Activated B cell treated with CpG ODN at 0.5 μM for 24 hours (primary cell): ENCODE data around the gene S100A9. TPM values are rescaled to one million over a fixed set of nuclear protein-coding genes. Genes with fewer than 3 reads are reported as not detected.

Experiments
- ATAC-seq: fragments of 200-7000 bp; cut with Tn5 transposase; one replicate; pipeline ENCODE4 v1.10.0; 2021; ENCODE audit warnings: low read depth, mild to moderate bottlenecking, moderate library complexity
- CTCF ChIA-PET: fragments of 350-600 bp; sonication (Branson Sonifier 250); formaldehyde crosslinking; loops from one replicate; lab custom pipeline; 2021; ENCODE audit warnings: antibody characterized with exemption; lab: Charles Lee
- POLR2A ChIA-PET: fragments of 350-600 bp; sonication (Branson Sonifier 250); formaldehyde crosslinking; loops from one replicate; lab custom pipeline; 2021; ENCODE audit warnings: antibody characterized with exemption; lab: Charles Lee
- DNase-seq: peaks from one replicate; pipeline ENCODE4 v3.0.0; 2022
- H3K27ac Mint-ChIP-seq: one replicate; pipeline ENCODE4 v1.8.0; 2020; ENCODE audit warnings: mixed read lengths
- H3K27me3 Mint-ChIP-seq: one replicate; pipeline ENCODE4 v1.8.0; 2021; ENCODE audit warnings: mixed read lengths
- H3K36me3 Mint-ChIP-seq: one replicate; pipeline ENCODE4 v1.8.0; 2021; ENCODE audit warnings: low read depth, mixed read lengths
- H3K4me1 Mint-ChIP-seq: one replicate; pipeline ENCODE4 v1.8.0; 2021; ENCODE audit warnings: mixed read lengths
- H3K4me3 Mint-ChIP-seq: one replicate; pipeline ENCODE4 v1.8.0; 2020; ENCODE audit warnings: mild to moderate bottlenecking, mixed read lengths
- H3K9me3 Mint-ChIP-seq: one replicate; pipeline ENCODE4 v1.8.0; 2020; ENCODE audit warnings: mixed read lengths
- CTCF ChIP-seq: fragments of 200-600 bp; IDR thresholded peaks from one replicate; pipeline ENCODE4 v1.8.0; 2022; ENCODE audit warnings: antibody characterized with exemption, mild to moderate bottlenecking
- intact Hi-C: fragments of 100-400 bp; cut with micrococcal nuclease; formaldehyde crosslinking; loops from one replicate; pipeline ENCODE4 v1.15.1; 2024
- total RNA-seq: library from RNA; stranded (reverse); gene quantifications from 2 replicates; pipeline ENCODE4 v1.2.3, GENCODE V29; 2022

S100A9 gene
- total RNA-seq, 1 donor from 2014 or later: 4.0 TPM

- no peak for TF ChIP-seq CTCF
- DNase-seq (no peak), ATAC-seq (no peak)
- H3K4me3 Mint-ChIP-seq: no peak overlapping the region
- H3K4me1 Mint-ChIP-seq: no peaks in the 10 kb centered on the region
- CTCF ChIA-PET: no interaction called here
- no peaks in the 10 kb centered on the region for H3K9me3 Mint-ChIP-seq
- intact Hi-C loops: no loop called here
- H3K27me3 Mint-ChIP-seq: peaks cover 19% of the 10 kb centered on the region
- H3K36me3 Mint-ChIP-seq: no peaks in the 10 kb centered on the region
- POLR2A ChIA-PET: no interaction called here
- H3K27ac Mint-ChIP-seq: no peak overlapping the region
These were observed 36.3 kb downstream of the S100A9 start for GRCh38 chr1:153393926-153394325.

DNA sequence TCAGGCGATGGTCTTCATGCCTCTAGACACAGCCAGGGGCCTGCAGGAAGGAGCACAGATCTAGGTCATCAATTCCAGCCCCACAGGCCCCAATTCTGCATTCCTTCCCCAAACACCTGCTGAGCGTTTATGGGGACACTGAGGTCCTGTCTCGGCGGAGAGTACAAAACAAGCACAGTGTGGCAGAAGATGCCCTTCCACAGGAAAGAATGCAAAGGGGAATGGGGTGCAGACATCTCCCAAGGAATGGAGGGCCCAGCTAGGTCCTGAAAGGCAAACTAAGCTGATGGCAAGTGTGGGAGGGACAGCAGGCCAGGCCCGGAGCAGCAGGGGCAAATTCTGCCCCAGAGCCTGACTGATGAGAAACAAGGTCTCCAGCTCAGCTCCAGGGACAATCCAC, 36.7 kb downstream of the S100A9 start:
- H3K4me1 Mint-ChIP-seq: no peaks in the 10 kb centered on the region
- peaks cover 20% of the 10 kb centered on the region for H3K27me3 Mint-ChIP-seq
- H3K9me3 Mint-ChIP-seq: no peaks in the 10 kb centered on the region
- H3K36me3 Mint-ChIP-seq: no peaks in the 10 kb centered on the region
- H3K4me3 Mint-ChIP-seq: no peak overlapping the region
- intact Hi-C loops: no loop called here
- ChIA-PET POLR2A (no interaction called here), CTCF (no interaction called here)
- ATAC-seq: no peak
- H3K27ac Mint-ChIP-seq: no peak overlapping the region
- DNase-seq: no peak
- no peak for TF ChIP-seq CTCF

DNA sequence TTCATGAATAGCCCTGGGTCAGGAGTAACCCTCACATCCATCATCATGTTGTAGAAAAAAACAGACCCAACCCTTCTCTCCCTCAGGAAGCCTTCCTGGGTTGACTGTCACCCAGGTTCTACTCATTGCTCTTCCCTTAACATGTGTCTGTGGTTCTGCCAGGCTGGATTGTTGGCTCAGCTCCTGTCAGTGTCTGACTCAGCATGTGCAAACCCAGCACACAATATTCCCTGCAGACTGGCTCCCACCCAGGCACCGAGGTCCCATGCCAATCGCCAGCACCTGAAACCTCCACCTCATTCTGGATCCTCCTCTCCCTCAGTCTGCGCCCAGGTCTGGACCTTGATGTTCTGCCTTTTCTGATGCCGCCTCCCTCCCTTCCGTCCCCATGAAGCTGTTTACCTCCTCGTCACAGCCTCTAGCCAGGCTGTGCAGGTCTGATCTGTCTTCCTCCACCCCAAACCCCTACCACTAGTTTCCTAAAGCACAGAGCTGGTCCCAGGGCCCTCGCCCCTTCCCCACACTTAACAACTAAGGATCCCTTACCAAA, 37.6 kb downstream of the S100A9 start:
- ChIA-PET POLR2A (no interaction called here), CTCF (no interaction called here)
- Mint-ChIP-seq H3K27ac (no peak overlapping the region), H3K4me3 (no peak overlapping the region), H3K4me1 (no peaks in the 10 kb centered on the region), H3K36me3 (no peaks in the 10 kb centered on the region), H3K9me3 (no peaks in the 10 kb centered on the region), H3K27me3 (peaks cover 20% of the 10 kb centered on the region)
- DNase-seq (no peak), ATAC-seq (no peak)
- no peak for TF ChIP-seq CTCF
- intact Hi-C loops: no loop called here

DNA sequence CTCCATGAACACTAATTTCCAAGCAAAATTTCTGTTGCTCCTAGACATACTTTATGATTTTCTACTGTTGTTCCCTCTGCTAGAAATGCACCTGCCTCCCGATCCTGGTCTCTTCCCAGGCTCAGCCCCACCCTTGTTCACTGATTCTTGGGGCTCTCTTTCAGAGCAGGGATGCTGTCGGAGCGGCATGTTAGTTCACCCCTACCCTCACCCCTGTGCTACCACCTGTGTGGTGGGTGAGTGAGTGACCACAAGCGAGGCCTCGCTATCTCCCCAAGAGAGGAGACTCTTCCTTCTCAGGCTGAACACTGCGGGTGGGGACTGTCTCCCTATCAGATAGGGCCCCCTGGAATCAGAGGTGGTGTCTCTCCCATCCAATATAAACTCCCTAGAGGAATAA, 38.1 kb downstream of the S100A9 start:
- Mint-ChIP-seq H3K4me1 (no peaks in the 10 kb centered on the region), H3K27ac (no peak overlapping the region), H3K4me3 (no peak overlapping the region), H3K9me3 (no peaks in the 10 kb centered on the region), H3K27me3 (peaks cover 20% of the 10 kb centered on the region), H3K36me3 (no peaks in the 10 kb centered on the region)
- ChIA-PET POLR2A (no interaction called here), CTCF (no interaction called here)
- intact Hi-C loops: no loop called here
- no peak for ATAC-seq
- TF ChIP-seq CTCF: no peak
- DNase-seq: no peak

- Mint-ChIP-seq H3K36me3 (no peaks in the 10 kb centered on the region), H3K9me3 (no peaks in the 10 kb centered on the region), H3K27me3 (peaks cover 20% of the 10 kb centered on the region), H3K4me1 (no peaks in the 10 kb centered on the region), H3K27ac (no peak overlapping the region), H3K4me3 (no peak overlapping the region)
- CTCF ChIA-PET: no interaction called here
- DNase-seq (no peak), ATAC-seq (no peak)
- intact Hi-C loops: no loop called here
- POLR2A ChIA-PET: no interaction called here
- TF ChIP-seq CTCF: no peak
These were observed 38.8 kb downstream of the S100A9 start for GRCh38 chr1:153396461-153396860.
